Measurements from ENCODE around the gene CLEC4E. TPM values are rescaled to one million over a fixed set of nuclear protein-coding genes. Genes with fewer than 3 reads are reported as not detected.

CLEC4E gene
- total and polyA plus RNA-seq, 2 of the 13 experiments (the other 11 are each of a cell fraction or from before 2014, with no cell fraction given), result not detected

DNA sequence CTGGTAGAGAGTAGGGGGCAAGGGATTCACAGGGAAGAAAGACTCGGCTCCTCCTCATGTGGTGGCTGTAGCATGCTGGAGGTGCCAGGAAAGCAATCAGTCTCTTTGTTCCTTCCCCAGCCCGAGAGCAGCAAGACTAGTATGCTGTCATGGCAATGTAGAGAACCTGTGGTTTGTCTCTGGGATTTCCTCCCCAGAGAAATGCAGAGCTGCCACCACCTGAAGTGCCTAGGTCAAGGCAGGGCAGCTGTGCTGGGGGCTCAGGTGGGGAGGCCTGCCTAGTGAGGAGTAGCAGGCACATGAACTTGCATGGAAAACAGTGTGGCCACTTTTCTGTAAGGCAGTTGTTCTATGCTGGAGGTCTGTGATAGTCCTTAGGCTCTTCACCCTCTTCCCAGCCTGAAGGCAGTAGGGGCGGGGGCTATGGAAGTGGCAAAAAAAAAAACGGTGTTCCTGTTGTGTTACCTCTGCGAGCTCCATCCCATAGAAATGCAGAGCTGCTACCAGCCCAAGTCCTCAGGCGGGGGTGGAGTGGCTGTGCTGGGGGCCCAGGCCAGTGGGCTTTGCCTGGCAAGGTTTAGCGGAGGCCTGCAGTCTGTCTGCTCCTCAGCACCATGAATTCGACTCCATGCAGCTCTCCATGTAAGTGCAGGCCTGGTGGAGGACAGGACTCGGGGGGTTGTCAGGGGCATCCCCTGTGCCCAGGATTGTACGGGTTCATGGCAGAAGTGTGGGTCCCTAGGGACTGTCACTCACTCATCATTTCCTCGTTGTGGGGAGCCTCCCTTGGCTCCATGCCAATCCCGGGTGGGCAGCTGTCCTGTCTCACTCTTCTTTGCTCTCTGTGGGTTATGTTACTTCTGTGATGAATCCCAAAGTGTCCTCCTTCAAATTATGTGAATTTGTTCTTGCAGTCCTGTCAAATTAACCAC, 31.5 kb downstream of the CLEC4E start (continued):
- TF ChIP-seq ZEB1 (IDR thresholded peaks at IDR 0.05; ENCODE audit: insufficient replicate concordance, low read depth) (no peak), CHD2 (IDR thresholded peaks at IDR 0.05; ENCODE audit: low read depth, low read length) (no peak), KDM1A (CRISPR knock-in tag; IDR thresholded peaks at IDR 0.05) (no peak), ZNF180 (CRISPR knock-in tag; IDR thresholded peaks at IDR 0.05; ENCODE audit: borderline replicate concordance, low read depth) (no peak)

DNA sequence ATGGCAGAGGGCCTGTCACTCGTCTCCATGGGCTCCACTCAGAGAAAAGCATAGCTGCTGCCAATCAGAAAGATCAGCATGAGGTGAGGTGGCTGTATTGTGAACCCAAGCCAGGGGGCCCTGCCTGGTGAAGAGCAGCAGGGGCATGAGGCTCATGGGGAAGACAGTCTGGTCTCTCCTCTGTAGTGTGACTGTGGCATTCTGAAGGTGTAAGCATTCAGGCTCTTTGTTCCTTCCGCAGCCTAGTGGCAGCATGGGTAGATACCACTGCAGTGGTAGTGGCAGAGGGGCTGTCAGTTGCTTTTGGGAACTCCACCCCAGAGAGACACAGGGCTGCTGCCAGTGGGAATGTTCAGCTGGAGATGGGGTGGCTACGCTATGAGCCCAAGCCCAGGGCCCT, 32.5 kb downstream of the CLEC4E start:
- no peaks in the 10 kb centered on the region for H3K36me3 ChIP-seq (replicated peaks in 1 of 2; ENCODE audit: control insufficient read depth in 1 of 2, insufficient read depth in 2 of 2, low read length in 2 of 2)
- no peak overlapping the region for H2AFZ ChIP-seq (ENCODE audit: low read length)
- H3K27ac ChIP-seq (ENCODE audit: extremely low read length, insufficient read depth, low read length), result no peak overlapping the region
- H3K9ac ChIP-seq (ENCODE audit: insufficient read depth, low read depth, low read length), result no peak overlapping the region
- ChIA-PET POLR2A (no interaction called here), CTCF (ENCODE audit: low intra/inter-chr PET ratio, low total read pairs) (no interaction called here)
- ATAC-seq (no peak), DNase-seq (ENCODE audit: low spot score) (no peak), FAIRE-seq (no peak)
- WGBS (ENCODE audit: low lambda C conversion rate), result 0% methylated on average over 2 of the region's 3 CpGs
- no peak overlapping the region for H3K4me2 ChIP-seq (ENCODE audit: low read depth, low read length)
- in situ Hi-C loops (cut with HindIII; ENCODE audit: extremely low pct_ligation_motif_present, low pct_unique_long_range_greater_than_20kb) (no loop called here), intact Hi-C loops (cut with micrococcal nuclease; ENCODE audit: unreplicated experiment) (no loop called here)
- H3K4me3 ChIP-seq (replicated peaks in 1 of 3; ENCODE audit: insufficient read depth in 1 of 3, low read depth in 2 of 3, low read length in 3 of 3), result no peak overlapping the region
- H3K79me2 ChIP-seq (ENCODE audit: insufficient read depth, low read length), result no peaks in the 10 kb centered on the region
- peaks cover 0 to 24% of the 10 kb centered on the region in 2 experiments; a peak in 3 of 5 replicates for H3K27me3 ChIP-seq (ENCODE audit: control insufficient read depth in 1 of 2, insufficient read depth in 2 of 2, low read length in 2 of 2)
- TF ChIP-seq ZNF674 (CRISPR knock-in tag; IDR thresholded peaks at IDR 0.05; ENCODE audit: low read depth), result no peak
- no TSS peak for BruUV-seq (replicated peaks)
- H3K9me3 ChIP-seq (ENCODE audit: low read length), result no peaks in the 10 kb centered on the region
- H4K20me1 ChIP-seq (ENCODE audit: insufficient read depth, low read length), result no peaks in the 10 kb centered on the region; the same call in 1 of the 2 replicates
- no peaks in the 10 kb centered on the region for H3K4me1 ChIP-seq (ENCODE audit: insufficient read depth, low read length)

DNA sequence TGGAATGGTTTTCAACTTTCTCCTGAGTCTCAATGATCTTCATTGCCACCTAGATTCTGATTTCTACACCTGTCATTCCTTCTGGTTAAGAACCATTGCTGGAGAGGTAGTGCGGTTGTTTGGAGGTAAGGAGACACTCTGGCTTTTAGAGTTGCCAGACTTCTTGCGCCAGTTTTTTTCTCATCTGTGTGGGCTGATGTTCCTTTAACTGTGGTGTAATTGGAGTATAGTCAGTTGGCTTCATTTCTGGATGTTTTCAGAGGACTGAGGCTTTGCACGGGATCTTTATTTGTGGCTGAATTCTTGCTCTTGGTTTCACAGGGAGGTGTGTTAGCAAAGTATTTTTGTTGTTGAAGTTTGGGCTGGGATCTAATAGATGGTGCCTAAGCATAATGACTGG, 33.1 kb downstream of the CLEC4E start:
- no peak for ATAC-seq
- no peak overlapping the region for H2AFZ ChIP-seq (ENCODE audit: low read length)
- no peak for DNase-seq (ENCODE audit: low spot score)
- in situ Hi-C loops (cut with HindIII; ENCODE audit: extremely low pct_ligation_motif_present, low pct_unique_long_range_greater_than_20kb) (no loop called here), intact Hi-C loops (cut with micrococcal nuclease; ENCODE audit: unreplicated experiment) (no loop called here)
- POLR2A ChIA-PET, result no interaction called here
- no peak overlapping the region for H3K4me3 ChIP-seq (replicated peaks in 1 of 3; ENCODE audit: insufficient read depth in 1 of 3, low read depth in 2 of 3, low read length in 3 of 3)
- H3K27me3 ChIP-seq (ENCODE audit: control insufficient read depth in 1 of 2, insufficient read depth in 2 of 2, low read length in 2 of 2), result peaks cover 0 to 24% of the 10 kb centered on the region in 2 experiments; a peak in 3 of 5 replicates
- H3K9ac ChIP-seq (ENCODE audit: insufficient read depth, low read depth, low read length), result no peak overlapping the region
- no peak overlapping the region for H3K27ac ChIP-seq (ENCODE audit: extremely low read length, insufficient read depth, low read length)
- 22% methylated on average over 3 of the region's 3 CpGs for WGBS (ENCODE audit: low lambda C conversion rate)
- H3K79me2 ChIP-seq (ENCODE audit: insufficient read depth, low read length), result no peaks in the 10 kb centered on the region
- no TSS peak for BruUV-seq (replicated peaks)
- no peak overlapping the region for H3K4me2 ChIP-seq (ENCODE audit: low read depth, low read length)
- CTCF ChIA-PET (ENCODE audit: low intra/inter-chr PET ratio, low total read pairs), result no interaction called here
- no peaks in the 10 kb centered on the region for H3K9me3 ChIP-seq (ENCODE audit: low read length)
- no peaks in the 10 kb centered on the region for H3K4me1 ChIP-seq (ENCODE audit: insufficient read depth, low read length)
- no peaks in the 10 kb centered on the region; the same call in 1 of the 2 replicates for H4K20me1 ChIP-seq (ENCODE audit: insufficient read depth, low read length)
- no peaks in the 10 kb centered on the region for H3K36me3 ChIP-seq (replicated peaks in 1 of 2; ENCODE audit: control insufficient read depth in 1 of 2, insufficient read depth in 2 of 2, low read length in 2 of 2)
- no peak for FAIRE-seq
- TF ChIP-seq MTA3 (CRISPR knock-in tag; IDR thresholded peaks at IDR 0.05), result no peak
- TF ChIP-seq, protein P1, sequence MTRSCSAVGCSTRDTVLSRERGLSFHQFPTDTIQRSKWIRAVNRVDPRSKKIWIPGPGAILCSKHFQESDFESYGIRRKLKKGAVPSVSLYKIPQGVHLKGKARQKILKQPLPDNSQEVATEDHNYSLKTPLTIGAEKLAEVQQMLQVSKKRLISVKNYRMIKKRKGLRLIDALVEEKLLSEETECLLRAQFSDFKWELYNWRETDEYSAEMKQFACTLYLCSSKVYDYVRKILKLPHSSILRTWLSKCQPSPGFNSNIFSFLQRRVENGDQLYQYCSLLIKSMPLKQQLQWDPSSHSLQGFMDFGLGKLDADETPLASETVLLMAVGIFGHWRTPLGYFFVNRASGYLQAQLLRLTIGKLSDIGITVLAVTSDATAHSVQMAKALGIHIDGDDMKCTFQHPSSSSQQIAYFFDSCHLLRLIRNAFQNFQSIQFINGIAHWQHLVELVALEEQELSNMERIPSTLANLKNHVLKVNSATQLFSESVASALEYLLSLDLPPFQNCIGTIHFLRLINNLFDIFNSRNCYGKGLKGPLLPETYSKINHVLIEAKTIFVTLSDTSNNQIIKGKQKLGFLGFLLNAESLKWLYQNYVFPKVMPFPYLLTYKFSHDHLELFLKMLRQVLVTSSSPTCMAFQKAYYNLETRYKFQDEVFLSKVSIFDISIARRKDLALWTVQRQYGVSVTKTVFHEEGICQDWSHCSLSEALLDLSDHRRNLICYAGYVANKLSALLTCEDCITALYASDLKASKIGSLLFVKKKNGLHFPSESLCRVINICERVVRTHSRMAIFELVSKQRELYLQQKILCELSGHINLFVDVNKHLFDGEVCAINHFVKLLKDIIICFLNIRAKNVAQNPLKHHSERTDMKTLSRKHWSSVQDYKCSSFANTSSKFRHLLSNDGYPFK (CRISPR knock-in tag; IDR thresholded peaks at IDR 0.05; ENCODE audit: borderline replicate concordance), result no peak
- TF ChIP-seq ARID2 (CRISPR knock-in tag; IDR thresholded peaks at IDR 0.05; ENCODE audit: borderline replicate concordance), result no peak
